Measurements from ENCODE around the gene SEPTIN14.

DNA sequence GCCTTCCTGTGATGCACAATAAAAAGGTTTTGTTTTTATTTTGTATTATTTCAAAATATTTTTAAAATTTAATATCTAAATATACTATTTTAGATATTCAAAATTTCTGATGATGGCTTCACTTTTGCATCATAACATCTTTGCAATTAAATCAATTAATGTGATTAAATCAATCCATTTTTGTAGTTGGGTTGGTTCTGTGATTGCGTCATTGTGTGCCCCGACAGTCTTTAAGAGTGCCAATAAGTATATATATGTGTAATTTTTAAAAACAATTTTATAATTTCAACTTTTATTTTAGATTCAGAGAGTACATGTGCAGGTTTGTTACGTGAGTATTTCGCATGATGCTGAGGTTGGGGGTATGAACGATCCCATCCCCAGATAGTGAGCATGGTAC lies 70.5 kb downstream of the SEPTIN14 start:
- TF ChIP-seq, protein P1, sequence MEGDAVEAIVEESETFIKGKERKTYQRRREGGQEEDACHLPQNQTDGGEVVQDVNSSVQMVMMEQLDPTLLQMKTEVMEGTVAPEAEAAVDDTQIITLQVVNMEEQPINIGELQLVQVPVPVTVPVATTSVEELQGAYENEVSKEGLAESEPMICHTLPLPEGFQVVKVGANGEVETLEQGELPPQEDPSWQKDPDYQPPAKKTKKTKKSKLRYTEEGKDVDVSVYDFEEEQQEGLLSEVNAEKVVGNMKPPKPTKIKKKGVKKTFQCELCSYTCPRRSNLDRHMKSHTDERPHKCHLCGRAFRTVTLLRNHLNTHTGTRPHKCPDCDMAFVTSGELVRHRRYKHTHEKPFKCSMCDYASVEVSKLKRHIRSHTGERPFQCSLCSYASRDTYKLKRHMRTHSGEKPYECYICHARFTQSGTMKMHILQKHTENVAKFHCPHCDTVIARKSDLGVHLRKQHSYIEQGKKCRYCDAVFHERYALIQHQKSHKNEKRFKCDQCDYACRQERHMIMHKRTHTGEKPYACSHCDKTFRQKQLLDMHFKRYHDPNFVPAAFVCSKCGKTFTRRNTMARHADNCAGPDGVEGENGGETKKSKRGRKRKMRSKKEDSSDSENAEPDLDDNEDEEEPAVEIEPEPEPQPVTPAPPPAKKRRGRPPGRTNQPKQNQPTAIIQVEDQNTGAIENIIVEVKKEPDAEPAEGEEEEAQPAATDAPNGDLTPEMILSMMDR (conservative IDR thresholded peaks at IDR 0.05 in 1 of 2, IDR thresholded peaks at IDR 0.05 in 1 of 2; ENCODE audit: extremely low read depth in 1 of 2, insufficient read depth in 1 of 2, low read depth in 1 of 2, low read length in 2 of 2), result no peak
- TF ChIP-seq EZH2 (IDR thresholded peaks at IDR 0.05; ENCODE audit: borderline replicate concordance, low read length), result no peak

Measured in mammary epithelial cell (primary cell).